Endothelial cell of umbilical vein (primary cell): Measurements from ENCODE around the gene MATN1. TPM values are rescaled to one million over a fixed set of nuclear protein-coding genes. Genes with fewer than 3 reads are reported as not detected.

ENCODE experiments used
- BruUV-seq: library from RNA; stranded (reverse); fragments of 400-500 nt; replicated peaks from 2 replicates; lab custom pipeline; 2021; lab: Mats Ljungman, UMichigan
- CTCF ChIA-PET: fragments of 300-600, 350-600 bp; sonication (Branson Sonifier 250); formaldehyde crosslinking; loops from one replicate; lab custom pipeline; 2021; ENCODE audit warnings: antibody characterized with exemption, inconsistent platforms; lab: Charles Lee
- POLR2A ChIA-PET: fragments of 300-600, 350-600 bp; sonication (Branson Sonifier 250); formaldehyde crosslinking; loops from one replicate; lab custom pipeline; 2021; ENCODE audit warnings: antibody characterized with exemption, inconsistent platforms; lab: Charles Lee
- DNase-seq: peaks from one replicate; pipeline ENCODE4 v3.0.0-alpha.2; 2011; ENCODE audit warnings: low read depth, low spot score
- FAIRE-seq: peaks from 2 replicates; lab custom pipeline; 2011; peaks lifted over from hg19 to GRCh38; lab: Jason Lieb, UNC
- H2AFZ ChIP-seq: 2 replicates; pipeline ENCODE4 v1.6.0; 2012; ENCODE audit warnings: low read depth, low read length, control low read depth, inconsistent platforms
- H3K27ac ChIP-seq: 2 replicates; pipeline ENCODE4 v1.5.1; 2011; ENCODE audit warnings: low read depth, mild to moderate bottlenecking, control low read depth, low read length, moderate library complexity; ENCODE audit not compliant: insufficient read depth
- H3K27me3 ChIP-seq, 2 experiments: 2 replicates each; pipeline versions ENCODE4 v1.6.0 to v1.6.1; 2011; ENCODE audit warnings: low read length in 2 of 2, mixed read lengths in 1 of 2; ENCODE audit not compliant: control insufficient read depth in 2 of 2, insufficient read depth in 2 of 2
- H3K36me3 ChIP-seq, 2 experiments: 2 replicates in 1 of 2; 3 replicates in 1 of 2; pipeline ENCODE4 v1.5.1; 2011; ENCODE audit warnings: low read length in 2 of 2, mild to moderate bottlenecking in 1 of 2, moderate library complexity in 1 of 2; ENCODE audit not compliant: control insufficient read depth in 2 of 2, insufficient read depth in 2 of 2; ENCODE audit errors: extremely low read depth in 1 of 2
- H3K4me1 ChIP-seq: 3 replicates; pipeline ENCODE4 v1.5.1; 2011; ENCODE audit warnings: mild to moderate bottlenecking, low read length; ENCODE audit not compliant: control insufficient read depth, insufficient read depth; ENCODE audit errors: extremely low read depth
- H3K4me2 ChIP-seq: 2 replicates; pipeline ENCODE4 v1.6.1; 2011; ENCODE audit warnings: low read length, control low read depth, mixed read lengths; ENCODE audit not compliant: insufficient read depth
- H3K4me3 ChIP-seq, 3 experiments: fragments of 200-600 bp in 1 of 3; sonication (generic), shearing (Covaris generic) in 1 of 3; replicated peaks in 1 of 3; 2 replicates each; pipeline ENCODE4 v1.5.1; 2011 to 2016; ENCODE audit warnings: control low read depth in 3 of 3, low read length in 3 of 3, mild to moderate bottlenecking in 2 of 3, inconsistent platforms in 1 of 3, low read depth in 1 of 3, moderate library complexity in 1 of 3; ENCODE audit not compliant: insufficient read depth in 1 of 3
- H3K79me2 ChIP-seq: 2 replicates; pipeline ENCODE4 v1.6.0; 2012; ENCODE audit warnings: low read length, inconsistent platforms; ENCODE audit not compliant: control insufficient read depth, insufficient read depth
- H3K9ac ChIP-seq: replicated peaks from 2 replicates; pipeline ENCODE3; 2011; ENCODE audit warnings: low read length, control low read depth; ENCODE audit not compliant: insufficient read depth; ENCODE audit errors: extremely low read depth
- H3K9me1 ChIP-seq: replicated peaks from 3 replicates; pipeline ENCODE4 v1.6.0; 2011; ENCODE audit warnings: mild to moderate bottlenecking, low read length; ENCODE audit not compliant: control insufficient read depth, insufficient read depth; ENCODE audit errors: extremely low read depth
- H3K9me3 ChIP-seq: replicated peaks from 2 replicates; pipeline ENCODE4 v1.5.1; 2012; ENCODE audit warnings: low read length, inconsistent platforms; ENCODE audit not compliant: control insufficient read depth, insufficient read depth
- H4K20me1 ChIP-seq: replicated peaks from 2 replicates; pipeline ENCODE3; 2011; ENCODE audit warnings: mild to moderate bottlenecking, low read length; ENCODE audit not compliant: control insufficient read depth, insufficient read depth; ENCODE audit errors: extremely low read depth
- EZH2 ChIP-seq: IDR thresholded peaks from 2 replicates; pipeline ENCODE4 v1.6.1; 2012; ENCODE audit warnings: borderline replicate concordance, low read depth, mild to moderate bottlenecking, moderate library complexity, low read length, inconsistent platforms; ENCODE audit not compliant: severe bottlenecking
- FOS ChIP-seq: IDR thresholded peaks from 2 replicates; pipeline ENCODE4 v1.6.1; 2011; ENCODE audit warnings: mild to moderate bottlenecking, low read length, moderate library complexity, borderline replicate concordance; ENCODE audit not compliant: insufficient read depth
- GATA2 ChIP-seq: IDR thresholded peaks from 2 replicates; pipeline ENCODE4 v1.7.0; 2011; ENCODE audit warnings: low read depth, mild to moderate bottlenecking, moderate library complexity, mixed read lengths, low read length; ENCODE audit not compliant: insufficient read length, insufficient read depth
- MAX ChIP-seq: IDR thresholded peaks from 2 replicates; pipeline ENCODE4 v1.6.1; 2011; ENCODE audit not compliant: insufficient read depth, insufficient read length
- MYC ChIP-seq: IDR thresholded peaks from one replicate; pipeline ENCODE4 v1.6.1; 2011; ENCODE audit warnings: mild to moderate bottlenecking, low read depth, low read length
- POLR2A ChIP-seq: IDR thresholded peaks from 2 replicates; pipeline ENCODE4 v1.6.1; 2012; ENCODE audit warnings: low read depth, mild to moderate bottlenecking, control low read depth, low read length
- POLR2AphosphoS5 ChIP-seq: IDR thresholded peaks from 2 replicates; pipeline ENCODE4 v1.6.1; 2012; ENCODE audit warnings: low read depth, mild to moderate bottlenecking, control low read depth, low read length, moderate library complexity; ENCODE audit not compliant: insufficient read depth
- dilution Hi-C: fragments of 300-500 bp; cut with MboI; formaldehyde crosslinking; loops from one replicate; pipeline ENCODE4 v1.15.0; 2019; ENCODE audit warnings: low sequenced_read_pairs; ENCODE audit not compliant: extremely low pct_ligation_motif_present
- intact Hi-C: fragments of 100-400 bp; cut with micrococcal nuclease; formaldehyde crosslinking; loops from one replicate; pipeline ENCODE4 v1.10.0; 2022
- polyA plus RNA-seq, 4 experiments: library from polyadenylated mRNA; depleted of rRNA in 3 of 4; stranded (reverse) in 3 of 4; unstranded in 1 of 4; fragments of >200 nt; gene quantifications; 2 replicates each; pipeline versions ENCODE4 v1.2.1 to v1.2.3, GENCODE V29; 2011 to 2012; ENCODE audit warnings: missing spikeins in 1 of 4
- total RNA-seq: library from RNA; stranded (reverse); gene quantifications from 2 replicates; pipeline ENCODE4 v1.2.3, GENCODE V29; 2021
- TF ChIP-seq, protein P1 (sequence below), 2 donors: IDR thresholded peaks; 1 replicate in 1 of 2; 2 replicates in 1 of 2; pipeline ENCODE4 v1.5.1; 2011; ENCODE audit warnings: low read length in 2 of 2, mild to moderate bottlenecking in 2 of 2, moderate library complexity in 2 of 2, control low read depth in 1 of 2, inconsistent platforms in 1 of 2, low read depth in 1 of 2; ENCODE audit not compliant: insufficient read depth in 1 of 2; ENCODE audit errors: extremely low read depth in 1 of 2

MATN1 gene
- total and polyA plus RNA-seq, 2 donors (not counting 3 experiments of a cell fraction or from before 2014, with no cell fraction given): 0.29 to 0.36 TPM

DNA sequence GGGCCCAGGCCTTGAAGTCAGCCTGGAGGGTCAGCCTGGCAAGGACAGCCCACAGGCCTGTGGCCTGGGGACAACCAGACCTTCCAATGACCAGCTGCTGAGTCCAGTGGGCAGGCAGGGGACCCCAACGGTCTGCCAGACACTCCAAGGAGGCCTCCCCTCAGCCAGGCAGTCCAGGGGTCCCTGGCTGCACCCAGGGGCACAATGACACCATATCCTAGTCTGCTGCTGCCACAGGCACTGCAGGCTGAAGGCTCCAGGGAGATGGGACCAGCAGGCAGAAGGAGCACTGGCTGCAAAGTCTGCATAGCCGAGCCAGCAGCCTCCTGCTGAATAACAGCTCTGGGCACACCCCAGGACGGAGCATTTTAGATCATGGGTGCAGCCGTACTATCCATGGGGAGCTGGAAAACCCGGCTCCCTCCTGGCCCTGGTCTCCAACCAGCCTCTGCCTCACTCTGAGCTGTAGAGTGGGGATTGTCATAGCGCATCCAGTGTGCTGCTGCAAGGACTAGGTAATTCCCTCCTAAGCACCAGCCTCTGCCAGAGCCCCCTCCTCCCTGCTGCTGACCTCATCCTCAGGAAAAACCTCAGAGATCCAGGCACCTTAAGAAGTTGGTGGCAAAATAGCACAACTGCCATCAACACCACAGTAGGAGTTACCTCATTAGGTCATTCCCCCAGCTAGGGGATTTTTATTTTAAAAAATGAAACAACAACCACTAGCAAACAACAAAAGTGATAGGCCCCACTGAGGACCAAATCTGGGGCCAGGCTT, 39.0 kb upstream of the MATN1 start:
- no peak for FAIRE-seq
- no peak overlapping the region for H3K4me2 ChIP-seq
- no peaks in the 10 kb centered on the region for H4K20me1 ChIP-seq
- ChIA-PET POLR2A (no interaction called here), CTCF (interaction anchor here (1.1 to 2.1 kb wide), 5 partner anchors 8 to 44 kb away, joined by 4 to 13 read pairs (median 7); no protein-coding TSS in a partner anchor)
- no peaks in the 10 kb centered on the region for H3K9me3 ChIP-seq
- H3K27ac ChIP-seq: no peak overlapping the region
- H3K9ac ChIP-seq: no peak overlapping the region
- dilution Hi-C loops: no loop called here
- BruUV-seq: no TSS peak
- no peaks in the 10 kb centered on the region for H3K27me3 ChIP-seq
- no peaks in the 10 kb centered on the region for H3K79me2 ChIP-seq
- TF ChIP-seq, protein P1, sequence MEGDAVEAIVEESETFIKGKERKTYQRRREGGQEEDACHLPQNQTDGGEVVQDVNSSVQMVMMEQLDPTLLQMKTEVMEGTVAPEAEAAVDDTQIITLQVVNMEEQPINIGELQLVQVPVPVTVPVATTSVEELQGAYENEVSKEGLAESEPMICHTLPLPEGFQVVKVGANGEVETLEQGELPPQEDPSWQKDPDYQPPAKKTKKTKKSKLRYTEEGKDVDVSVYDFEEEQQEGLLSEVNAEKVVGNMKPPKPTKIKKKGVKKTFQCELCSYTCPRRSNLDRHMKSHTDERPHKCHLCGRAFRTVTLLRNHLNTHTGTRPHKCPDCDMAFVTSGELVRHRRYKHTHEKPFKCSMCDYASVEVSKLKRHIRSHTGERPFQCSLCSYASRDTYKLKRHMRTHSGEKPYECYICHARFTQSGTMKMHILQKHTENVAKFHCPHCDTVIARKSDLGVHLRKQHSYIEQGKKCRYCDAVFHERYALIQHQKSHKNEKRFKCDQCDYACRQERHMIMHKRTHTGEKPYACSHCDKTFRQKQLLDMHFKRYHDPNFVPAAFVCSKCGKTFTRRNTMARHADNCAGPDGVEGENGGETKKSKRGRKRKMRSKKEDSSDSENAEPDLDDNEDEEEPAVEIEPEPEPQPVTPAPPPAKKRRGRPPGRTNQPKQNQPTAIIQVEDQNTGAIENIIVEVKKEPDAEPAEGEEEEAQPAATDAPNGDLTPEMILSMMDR (IDR thresholded peaks at IDR 0.05; ENCODE audit: extremely low read depth in 1 of 2, insufficient read depth in 1 of 2, low read depth in 1 of 2, low read length in 2 of 2): no peak
- no peak for TF ChIP-seq POLR2A
- TF ChIP-seq EZH2: no peak
- no peak for TF ChIP-seq GATA2
- TF ChIP-seq MAX: no peak
- no peak for TF ChIP-seq FOS
- no peak for TF ChIP-seq POLR2AphosphoS5
- TF ChIP-seq MYC: no peak
- H3K4me1 ChIP-seq: peaks cover 9% of the 10 kb centered on the region
- no peak overlapping the region for H3K4me3 ChIP-seq
- intact Hi-C loops: loop anchor here (2.0 kb wide), 1 partner anchor 16 kb away; no protein-coding TSS in a partner anchor
- no peaks in the 10 kb centered on the region for H3K9me1 ChIP-seq
- H3K36me3 ChIP-seq: no peaks in the 10 kb centered on the region
- no peak overlapping the region for H2AFZ ChIP-seq
- DNase-seq: no peak
